ENCODE data around the gene LILRB3. TPM values are rescaled to one million over a fixed set of nuclear protein-coding genes. Genes with fewer than 3 reads are reported as not detected.
A peak's percentile ranks its signal among the peaks of the same experiment; 100 is the strongest.
"Not testable (repeated sequence)": the region's sequence is repeated elsewhere in the genome, so short reads cannot be mapped to it uniquely, and the experiment has no call there.

LILRB3 gene
- polyA plus RNA-seq, 12 donors = 1.2 to 4.1 (median 2.4) TPM; not detected in 2

DNA sequence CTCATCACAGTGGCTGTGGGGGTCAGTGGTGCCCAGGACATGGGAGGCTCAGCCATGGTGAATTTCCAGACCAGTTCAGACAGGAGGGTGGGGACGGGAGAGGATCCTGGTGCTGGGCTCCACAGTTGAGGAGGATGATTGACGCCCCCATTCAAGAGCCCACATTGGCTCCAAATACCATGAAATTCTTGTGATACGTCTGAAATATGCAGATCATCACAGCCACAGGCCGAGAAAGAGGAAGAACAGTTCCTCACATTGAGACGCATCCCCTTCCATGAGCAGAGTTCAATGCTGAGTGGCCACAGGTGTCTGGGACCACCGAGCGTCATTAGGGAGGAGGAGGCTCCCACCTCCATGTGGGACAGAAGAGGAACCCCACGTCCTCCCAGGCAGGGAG lies 21.0 kb upstream of the LILRB3 start:
- not testable (repeated sequence) for DNase-seq

DNA sequence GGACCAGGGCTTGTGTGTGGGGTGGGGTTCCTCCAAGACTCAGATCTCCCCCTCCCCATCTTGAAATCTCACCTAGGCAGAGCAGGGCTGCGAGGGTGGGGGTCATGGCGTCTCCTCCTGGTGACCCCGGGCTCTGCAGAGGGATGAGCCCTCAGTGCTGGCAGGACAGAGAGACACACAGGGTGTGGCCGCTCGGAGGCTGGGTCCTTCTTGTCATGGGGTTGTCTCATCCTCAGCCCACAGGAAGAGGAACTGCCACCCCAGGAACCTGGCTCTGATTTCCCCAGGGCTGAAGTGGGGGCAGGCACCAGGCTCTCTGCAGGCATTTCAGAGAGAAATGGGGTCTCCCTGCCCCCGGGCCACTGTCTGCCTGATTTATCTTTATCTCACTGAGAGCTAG lies 19.8 kb upstream of the LILRB3 start, which contains the start of gene LILRA6:
Gene LILRA6, minus strand, starts transcription at position 145 of the 400 bp plus-strand sequence.
- not testable (repeated sequence) for DNase-seq

DNA sequence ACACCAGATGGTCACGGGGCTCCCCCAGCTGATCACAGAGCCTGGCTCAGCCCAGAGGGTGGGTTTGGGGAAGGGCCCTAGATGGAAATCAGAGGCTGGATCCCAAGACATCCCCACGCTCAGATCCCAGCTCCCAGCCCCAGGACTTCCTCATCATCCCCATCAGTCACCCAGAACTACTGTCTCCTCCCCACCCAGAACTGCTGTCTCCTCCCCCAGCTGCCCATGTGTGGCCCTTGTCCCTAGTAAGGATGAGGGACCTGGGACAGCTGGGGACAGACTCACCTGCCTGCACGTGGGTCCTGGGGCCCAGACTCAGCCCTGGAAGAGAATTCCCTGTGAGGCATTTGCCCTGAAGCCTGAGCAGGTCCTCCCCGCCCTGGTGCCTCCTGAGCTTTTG lies 19.4 kb upstream of the LILRB3 start:
- DNase-seq = not testable (repeated sequence)

DNA sequence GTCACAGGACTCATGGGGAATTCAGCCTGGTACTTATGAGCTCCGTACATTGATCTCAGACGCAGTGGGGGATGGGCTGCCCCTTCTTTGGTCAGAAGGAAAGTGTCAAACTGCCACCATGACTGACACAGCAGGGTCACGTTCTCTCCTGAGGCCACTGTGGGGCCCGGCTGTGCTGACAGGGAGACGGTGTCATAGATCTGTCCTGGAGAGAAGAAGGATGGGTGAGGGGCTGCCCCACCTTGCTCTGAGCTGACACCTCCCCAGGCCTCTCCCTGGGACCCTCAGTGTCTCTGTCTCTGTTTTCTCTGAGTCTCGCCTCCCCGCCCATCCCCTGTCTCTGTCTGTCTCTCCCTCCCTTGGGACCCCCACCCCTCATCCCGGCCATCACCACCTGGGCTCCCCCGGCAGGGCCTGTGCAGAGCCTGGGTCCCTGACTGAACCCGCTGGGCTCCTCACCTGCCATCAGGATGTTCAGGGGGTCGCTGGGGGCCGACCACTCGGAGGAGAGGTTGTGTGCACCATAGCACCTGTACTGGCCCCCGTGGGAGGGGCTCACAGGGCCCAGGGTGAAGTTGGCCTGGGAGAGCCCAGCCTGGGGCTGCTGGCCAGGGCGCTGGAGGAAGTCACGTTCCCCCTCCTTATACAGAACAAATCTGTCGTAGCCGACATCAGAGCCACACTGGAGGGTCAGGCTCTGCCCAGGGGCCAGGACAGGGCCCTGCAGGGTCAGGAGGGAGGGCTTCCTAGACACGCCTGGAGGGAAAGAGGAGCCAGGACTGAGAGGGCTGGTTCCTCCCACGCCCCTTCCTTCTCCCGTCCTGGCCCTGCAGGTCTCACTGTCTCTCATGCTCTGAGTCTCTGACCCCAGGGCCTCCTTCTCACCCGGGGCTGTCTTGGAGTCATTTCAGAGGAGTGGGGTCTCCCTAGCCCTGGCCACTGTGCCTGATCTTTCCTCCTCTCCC lies 17.8 kb upstream of the LILRB3 start:
- DNase-seq = not testable (repeated sequence)

DNA sequence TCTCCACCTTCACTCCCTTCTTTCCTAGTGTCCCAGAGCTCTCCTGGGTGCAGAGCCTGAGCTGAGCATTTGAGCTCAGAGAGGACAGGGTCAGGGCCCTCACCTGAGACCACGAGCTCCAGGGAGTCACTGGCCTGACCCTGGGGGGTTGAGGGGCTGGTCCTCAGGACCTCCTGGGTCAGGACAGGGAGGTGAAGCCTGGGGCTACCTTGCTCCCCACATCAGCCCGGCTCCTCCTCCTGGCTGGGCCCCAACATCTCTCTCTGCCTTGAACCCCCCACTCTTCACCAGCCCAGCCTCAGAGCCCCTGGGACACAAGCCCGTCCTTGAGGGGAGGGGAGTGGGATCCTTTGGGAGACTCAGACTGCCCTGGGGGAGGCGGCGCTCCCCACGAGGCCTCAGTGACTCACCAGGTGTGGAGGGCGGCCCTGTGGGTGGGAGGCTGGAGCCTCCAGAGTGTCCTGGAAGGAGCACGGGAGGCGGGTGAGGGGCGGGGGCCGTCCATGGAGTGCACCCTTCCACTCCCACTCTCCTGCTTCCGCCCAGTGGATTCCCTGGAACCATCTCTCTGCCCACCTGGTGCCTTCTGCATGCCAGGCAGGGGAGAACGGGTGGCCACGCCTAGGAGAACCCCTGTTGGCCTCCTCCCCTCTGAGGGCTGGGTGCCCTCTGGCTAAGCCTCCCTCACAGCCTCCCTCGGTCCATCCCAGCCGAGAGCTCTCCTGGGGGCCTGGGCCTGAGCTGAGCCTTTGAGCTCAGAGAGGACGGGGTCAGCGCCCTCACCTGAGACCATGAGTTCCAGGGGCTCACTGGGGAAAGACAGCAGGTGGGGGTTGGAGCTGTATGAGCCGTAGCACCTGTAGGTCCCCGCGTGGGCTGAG lies 16.9 kb upstream of the LILRB3 start:
- not testable (repeated sequence) for DNase-seq

DNA sequence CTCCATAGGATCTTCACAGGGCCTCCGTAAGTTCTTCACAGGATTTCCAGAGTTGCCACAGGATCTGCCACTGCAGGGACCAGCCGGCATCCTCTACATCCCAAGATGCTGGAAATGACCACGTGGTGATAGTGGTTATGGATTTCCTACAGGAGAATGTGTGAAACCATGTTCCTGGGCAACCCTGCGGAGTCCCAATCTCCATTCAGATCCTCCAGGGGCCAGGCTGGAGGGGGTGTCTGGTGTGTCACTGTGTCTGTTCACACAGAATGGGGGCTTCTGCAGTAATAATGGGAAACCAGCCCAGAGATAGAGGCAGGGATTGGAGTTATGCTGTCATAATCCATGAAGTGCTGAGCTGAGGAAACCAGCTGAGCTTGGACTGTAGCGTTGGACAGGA lies 11.1 kb upstream of the LILRB3 start:
- no peak for DNase-seq

DNA sequence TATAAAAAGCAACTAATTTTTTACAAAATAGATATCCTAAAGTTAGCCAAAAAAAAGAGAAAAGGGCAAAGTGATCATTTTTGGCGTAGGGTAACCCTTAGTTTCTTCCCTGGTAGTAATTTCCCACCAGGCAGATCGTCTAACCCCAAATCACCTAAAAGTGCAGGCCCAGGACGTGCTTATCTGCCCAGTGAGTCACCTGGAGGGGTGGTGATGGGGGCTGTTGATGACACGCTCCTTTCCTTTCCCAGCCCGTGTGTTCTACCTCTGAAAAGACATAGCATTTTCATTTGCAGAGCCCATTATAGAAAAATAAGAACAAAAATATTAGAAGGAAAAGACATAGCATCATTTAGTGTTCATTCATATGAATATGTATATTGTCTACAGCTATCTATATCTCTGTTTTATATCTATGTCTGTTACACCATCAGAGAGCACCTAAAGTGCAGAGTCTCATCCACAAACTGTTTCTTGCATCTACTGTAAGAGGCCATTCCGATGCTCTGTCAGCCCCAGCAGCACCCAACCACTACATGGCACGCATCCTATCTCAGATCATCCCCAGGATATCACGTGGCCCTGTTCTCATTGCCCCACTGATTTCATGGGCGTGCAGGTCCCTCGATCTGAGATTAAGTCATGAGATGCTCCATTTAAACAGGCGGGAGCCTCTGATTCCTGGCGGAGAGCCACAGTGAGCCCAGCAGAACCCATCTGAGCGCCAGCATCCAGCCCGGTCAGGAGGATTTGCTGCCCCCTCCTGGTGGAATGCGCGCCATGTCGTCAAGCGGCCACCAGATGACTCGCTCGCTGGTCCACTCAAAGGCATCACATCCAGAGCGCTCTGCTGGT lies 8.5 kb upstream of the LILRB3 start:
- DNase-seq = peak; percentile 72

DNA sequence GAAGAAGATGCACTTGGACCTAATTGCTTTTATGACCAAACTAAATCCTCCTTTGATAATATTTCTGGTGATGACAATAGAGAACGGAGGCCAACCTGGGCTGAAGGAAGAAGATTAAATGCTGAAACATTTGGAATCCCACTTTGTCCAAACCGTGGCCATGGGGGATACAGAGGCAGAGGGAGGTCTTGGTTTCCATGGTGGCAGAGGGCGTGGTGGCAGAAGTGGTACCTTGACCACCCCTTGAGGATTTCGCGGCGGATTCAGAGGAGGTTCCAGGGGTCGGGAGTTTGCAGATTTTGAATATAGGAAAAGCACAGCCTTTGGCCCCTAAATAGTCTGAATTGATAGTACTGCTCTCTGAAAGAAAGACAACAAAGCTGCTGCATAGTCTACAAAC lies 7.2 kb upstream of the LILRB3 start:
- no peak for DNase-seq

DNA sequence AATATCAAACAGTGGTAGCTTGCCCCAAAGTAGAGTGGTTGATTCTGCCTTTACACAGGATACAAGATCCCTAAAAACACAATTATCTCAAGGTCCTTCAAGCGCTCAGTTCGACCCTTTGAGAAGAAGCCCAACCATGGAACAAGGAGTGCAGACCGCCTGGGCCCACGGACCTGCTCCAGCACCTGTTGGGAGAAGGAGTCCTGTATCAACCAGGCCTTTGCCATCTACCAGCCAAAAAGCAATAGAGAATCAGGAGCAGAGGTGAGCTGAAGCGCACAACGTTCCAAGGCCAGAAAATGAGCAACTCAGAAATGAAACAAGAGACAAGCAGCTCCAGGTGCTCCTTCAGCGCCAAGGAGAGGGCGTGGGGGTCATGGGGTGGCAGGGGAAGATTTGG lies 6.3 kb upstream of the LILRB3 start:
- no peak for DNase-seq

DNA sequence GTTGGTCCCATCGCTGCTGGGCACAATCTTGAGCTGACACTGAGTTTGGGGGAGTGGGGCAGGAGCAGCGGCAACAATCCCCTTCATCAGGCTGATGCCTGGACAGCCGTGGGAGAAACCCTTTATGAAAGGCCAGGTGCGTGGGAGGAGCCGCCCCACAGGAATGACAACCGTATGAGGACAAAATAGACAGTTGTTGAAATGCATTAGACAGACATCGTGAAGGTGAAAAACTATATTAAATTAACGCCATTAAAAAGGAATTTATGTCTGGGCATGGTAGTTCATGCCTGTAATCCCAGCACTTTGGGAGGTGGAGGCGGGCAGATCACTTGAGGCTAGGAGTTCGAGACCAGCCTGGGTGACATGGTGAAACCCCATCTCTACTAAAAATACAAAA lies 1.8 kb upstream of the LILRB3 start:
- not testable (repeated sequence) for DNase-seq

DNA sequence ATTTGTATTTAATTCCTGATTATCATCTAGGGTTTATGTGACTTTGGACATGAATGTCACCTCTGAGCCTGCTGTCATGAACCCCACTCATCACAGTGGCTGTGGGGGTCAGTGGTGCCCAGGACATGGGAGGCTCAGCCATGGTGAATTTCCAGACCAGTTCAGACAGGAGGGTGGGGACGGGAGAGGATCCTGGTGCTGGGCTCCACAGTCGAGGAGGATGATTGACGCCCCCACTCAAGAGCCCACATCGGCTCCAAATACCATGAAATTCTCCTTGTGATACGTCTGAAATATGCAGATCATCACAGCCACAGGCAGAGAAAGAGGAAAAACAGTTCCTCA lies 1.1 kb upstream of the LILRB3 start:
- not testable (repeated sequence) for DNase-seq

DNA sequence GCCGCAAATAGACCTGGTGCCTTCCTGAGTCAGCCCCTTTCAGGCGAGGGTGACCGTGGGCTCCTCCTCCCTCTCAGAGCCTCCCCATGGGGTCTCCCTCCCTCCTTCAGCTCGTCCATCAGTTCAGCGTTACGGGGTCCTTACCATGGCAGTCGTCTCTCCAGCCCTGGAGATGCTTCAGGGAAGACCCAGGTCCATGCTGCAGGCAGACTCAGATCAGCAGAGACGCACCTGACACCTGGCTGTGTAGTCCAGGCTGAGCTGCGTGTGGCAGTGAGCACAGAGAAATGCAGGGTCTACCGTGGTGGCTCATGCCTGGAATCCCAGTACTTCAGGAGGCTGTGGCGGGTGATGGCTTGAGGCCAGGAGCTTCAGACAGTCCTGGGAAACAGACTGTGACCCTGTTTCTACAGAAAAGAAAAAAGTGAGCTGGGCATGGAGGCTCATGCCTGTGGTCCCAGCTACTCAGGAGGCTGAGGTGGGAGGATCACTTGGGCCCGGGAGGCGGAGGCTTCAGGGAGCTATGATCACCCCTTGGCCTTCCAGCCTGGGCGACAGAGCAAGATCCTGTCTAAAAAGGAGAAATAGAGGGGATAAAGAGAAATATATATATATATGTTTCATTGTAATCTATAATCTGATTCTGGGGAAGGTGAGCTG lies 600 bp upstream of the LILRB3 start:
- DNase-seq = not testable (repeated sequence)

DNA sequence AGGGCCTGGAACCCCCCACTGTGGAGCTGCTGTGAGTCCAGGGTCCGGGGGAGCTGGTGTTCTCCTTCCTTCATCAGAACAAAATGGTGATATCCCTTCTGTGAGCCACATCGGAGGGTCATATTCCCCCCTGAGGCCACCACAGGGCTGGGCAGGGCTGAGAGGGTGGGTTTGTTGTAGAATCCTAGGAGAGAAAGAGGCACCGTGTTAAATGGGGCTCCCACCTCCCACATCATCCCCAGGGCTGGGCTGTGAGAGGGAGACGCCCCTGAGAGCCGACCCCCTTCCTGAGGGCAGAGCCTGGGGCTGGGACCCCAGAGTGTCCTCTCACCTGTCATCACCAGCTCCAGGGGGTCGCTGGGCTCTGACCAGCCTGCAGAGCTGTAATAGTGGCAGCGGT lies 860 bp downstream of the LILRB3 start:
- DNase-seq = not testable (repeated sequence)

DNA sequence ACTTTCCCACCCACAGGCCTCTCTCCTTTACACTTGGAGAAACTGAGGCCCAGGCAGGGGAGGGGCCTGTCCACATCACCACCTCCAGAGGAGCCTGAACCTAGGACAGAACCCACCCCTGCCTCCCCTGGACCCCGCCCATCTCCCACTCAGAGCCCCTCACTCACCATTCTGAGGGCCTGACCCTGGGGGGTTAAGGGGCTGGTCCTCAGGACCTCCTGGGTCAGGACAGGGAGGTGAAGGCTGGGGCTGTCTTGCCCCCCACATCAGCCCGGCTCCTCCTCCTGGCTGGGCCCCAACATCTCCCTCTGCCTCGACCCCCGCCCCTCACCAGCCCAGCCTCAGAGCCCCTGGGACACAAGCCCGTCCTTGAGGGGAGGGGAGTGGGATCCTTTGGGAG lies 3.1 kb downstream of the LILRB3 start:
- not testable (repeated sequence) for DNase-seq

DNA sequence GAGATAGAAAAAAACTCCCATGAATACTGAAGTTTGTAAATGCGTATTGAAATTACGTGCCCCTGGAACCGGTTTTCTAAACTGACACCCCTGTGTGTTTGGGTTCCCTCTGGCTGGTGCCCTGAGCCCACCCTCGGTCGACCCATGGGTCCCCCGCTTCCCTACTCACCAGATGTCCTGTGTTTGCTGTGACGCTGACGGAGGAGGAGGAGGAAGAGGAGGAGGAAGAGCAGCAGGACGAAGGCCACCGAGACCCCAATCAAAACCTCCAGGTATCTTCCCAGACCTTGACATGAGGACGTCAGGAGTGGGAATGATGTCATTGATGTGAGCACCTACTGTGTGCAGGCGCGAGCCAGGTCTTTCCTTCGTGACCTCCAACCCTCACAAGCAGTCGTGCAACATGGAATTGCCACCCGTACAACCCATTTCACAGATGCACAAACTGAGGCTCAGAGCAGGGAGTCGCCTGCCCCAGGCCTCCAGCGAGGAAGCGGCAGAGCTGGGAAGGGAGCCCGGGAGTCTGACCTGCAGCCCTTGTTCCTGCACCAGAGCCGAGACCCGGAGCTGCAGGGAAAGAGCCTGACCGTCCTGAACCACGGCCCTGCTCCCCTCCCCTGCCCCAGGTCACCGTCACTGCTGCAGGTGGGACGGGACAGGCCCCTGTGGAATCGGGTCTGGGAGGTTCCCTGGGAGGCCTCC lies 3.7 kb downstream of the LILRB3 start:
- no peak for DNase-seq

DNA sequence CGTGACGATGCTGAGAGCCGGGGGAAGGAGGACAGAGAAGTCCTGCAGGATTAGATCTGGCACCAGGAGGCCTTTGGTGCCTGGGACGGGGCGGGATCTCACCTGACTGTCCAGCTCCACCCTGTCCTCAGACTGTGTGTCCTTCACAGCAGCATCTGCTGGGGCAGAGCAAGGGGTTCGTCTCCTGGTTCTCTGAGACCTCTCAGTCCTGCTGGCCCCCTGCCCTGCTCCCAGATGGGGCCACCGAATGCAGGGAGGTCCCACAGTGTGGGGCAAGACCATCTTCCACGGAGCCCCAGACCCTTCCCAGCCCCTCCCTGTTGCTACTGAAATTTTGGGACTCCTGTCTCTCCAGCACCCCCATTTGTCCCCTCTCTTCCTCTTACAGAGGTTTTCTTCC lies 4.5 kb downstream of the LILRB3 start:
- no peak for DNase-seq

DNA sequence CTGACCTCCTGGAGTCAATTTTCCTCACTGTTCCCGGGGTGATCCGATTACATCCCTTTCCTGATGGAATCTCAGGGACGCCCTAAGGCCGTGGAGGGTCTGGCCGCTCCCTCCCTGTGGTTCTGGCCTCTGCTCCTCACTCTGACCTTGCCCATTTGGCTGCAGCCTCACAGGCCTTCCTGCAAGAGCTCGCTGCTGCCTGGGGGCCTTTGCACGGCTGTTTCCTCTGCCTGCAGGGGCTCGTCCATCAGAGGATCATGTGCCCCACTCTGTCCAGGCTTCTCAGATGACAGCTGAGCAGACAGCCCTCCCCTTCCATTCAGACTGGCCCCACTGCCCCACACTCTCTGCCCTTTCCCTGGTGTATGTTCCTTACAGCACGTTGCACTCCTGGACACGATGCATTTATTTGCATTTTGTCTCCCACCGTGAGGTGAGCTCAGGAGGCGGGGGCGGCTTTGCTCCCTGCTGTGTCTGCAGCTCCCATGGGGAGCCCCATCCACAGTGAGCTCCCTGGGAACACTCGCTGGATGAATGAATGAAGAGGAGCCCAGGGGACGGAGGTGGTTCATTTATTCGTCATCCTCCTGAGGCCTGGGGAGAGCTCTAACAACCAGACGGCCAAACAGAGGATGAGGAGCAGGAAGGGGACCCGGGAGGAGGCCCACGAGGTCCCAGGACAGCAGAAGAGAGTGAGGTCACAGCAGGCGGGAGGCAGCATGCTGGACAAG lies 5.1 kb downstream of the LILRB3 start:
- DNase-seq = not testable (repeated sequence)

DNA sequence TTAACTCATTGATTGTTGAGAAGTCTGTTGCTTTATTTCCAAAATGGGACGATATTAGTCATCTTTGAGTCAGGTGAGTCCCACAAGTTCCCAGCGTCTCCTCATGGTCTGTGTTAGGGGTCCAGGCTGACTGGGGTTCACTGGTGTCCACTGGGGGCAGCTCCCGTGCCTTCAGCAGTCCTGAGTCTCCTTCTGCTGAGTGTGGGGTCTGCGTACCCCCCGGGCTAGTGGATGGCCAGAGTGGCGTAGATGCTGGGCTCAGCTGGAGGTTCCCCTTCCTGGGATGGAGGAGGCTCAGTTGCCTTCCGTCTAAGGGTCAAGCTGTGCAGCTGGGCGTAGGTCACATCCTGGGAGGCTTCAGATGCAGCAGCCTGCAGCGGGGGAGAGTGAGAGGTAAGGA lies 5.9 kb downstream of the LILRB3 start:
- no peak for DNase-seq

DNA sequence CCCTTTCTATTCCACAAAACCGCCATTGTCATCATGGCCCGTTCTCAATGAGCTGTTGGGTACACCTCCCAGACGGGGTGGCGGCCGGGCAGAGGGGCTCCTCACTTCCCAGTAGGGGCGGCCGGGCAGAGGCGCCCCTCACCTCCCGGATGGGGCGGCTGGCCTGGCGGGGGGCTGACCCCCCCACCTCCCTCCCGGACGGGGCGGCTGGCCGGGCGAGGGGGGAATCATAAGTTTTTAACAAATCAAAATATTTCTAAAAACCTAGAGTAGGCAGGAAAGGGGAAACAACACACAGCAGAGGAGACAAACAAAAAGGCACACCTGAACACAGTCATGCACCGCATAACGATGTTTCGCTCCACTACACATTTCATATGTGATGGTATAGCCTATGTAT lies 8.1 kb downstream of the LILRB3 start:
- not testable (repeated sequence) for DNase-seq

DNA sequence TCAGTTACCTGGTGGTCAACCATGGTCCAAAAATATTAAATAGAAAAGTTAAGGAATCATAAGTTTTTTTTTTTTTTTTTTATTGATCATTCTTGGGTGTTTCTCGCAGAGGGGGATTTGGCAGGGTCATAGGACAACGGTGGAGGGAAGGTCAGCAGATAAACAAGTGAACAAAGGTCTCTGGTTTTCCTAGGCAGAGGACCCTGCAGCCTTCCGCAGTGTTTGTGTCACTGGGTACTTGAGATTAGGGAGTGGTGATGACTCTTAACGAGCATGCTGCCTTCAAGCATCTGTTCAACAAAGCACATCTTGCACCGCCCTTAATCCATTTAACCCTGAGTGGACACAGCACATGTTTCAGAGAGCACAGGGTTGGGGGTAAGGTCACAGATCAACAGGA lies 8.6 kb downstream of the LILRB3 start:
- not testable (repeated sequence) for DNase-seq

Measured in muscle of arm (tissue), 12 donors.